ENCODE results near the gene HHAT. TPM values are rescaled to one million over a fixed set of nuclear protein-coding genes. Genes with fewer than 3 reads are reported as not detected.

HHAT gene
- polyA plus RNA-seq, 1 donor from 2014 or later = 5.3 TPM

DNA sequence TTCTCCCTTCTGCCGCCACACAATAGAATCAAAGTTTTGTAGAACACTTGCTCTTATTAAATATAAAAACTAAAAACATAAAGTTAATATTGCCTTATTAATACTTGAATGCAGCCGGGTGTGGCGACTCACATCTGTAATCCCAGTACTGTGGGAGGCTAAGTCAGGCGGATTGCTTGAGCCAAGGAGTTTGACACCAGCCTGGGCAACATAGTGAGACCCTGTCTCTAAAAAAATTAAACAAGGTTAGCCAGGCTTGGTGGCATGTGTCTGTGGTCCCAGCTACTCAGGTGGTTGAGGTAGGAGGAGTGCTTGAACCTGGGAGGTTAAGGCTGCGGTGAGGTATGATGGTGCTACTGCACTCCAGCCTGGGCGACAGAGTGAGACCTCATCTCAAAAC, 13.2 kb upstream of the HHAT start:
- H4K20me1 ChIP-seq (ENCODE audit: insufficient read depth) = no peaks in the 10 kb centered on the region
- H3K79me2 ChIP-seq (replicated peaks; ENCODE audit: insufficient read depth, low read length) = no peaks in the 10 kb centered on the region
- H3K27ac ChIP-seq (ENCODE audit: low read length) = no peak overlapping the region
- no peaks in the 10 kb centered on the region for H3F3A ChIP-seq (ENCODE audit: insufficient read depth, low read length, poor library complexity, severe bottlenecking)
- no peak overlapping the region for H3K4me3 ChIP-seq (ENCODE audit: low read length)
- H3K36me3 ChIP-seq (ENCODE audit: insufficient read depth, low read length) = no peaks in the 10 kb centered on the region
- no peaks in the 10 kb centered on the region for H3K9me3 ChIP-seq (ENCODE audit: low read length)
- no peaks in the 10 kb centered on the region for H3K27me3 ChIP-seq (ENCODE audit: insufficient read depth, low read depth, low read length)
- H3K4me2 ChIP-seq (ENCODE audit: low read length) = no peak overlapping the region
- no peak for TF ChIP-seq RAD21 (conservative IDR thresholded peaks at IDR 0.05)
- TF ChIP-seq REST (IDR thresholded peaks at IDR 0.05; ENCODE audit: borderline replicate concordance) = no peak
- TF ChIP-seq EP300 (conservative IDR thresholded peaks at IDR 0.05; ENCODE audit: poor library complexity, severe bottlenecking) = no peak
- no peak for TF ChIP-seq POLR2AphosphoS5 (IDR thresholded peaks at IDR 0.05)
- no peak for TF ChIP-seq MXI1 (conservative IDR thresholded peaks at IDR 0.05; ENCODE audit: poor library complexity, severe bottlenecking)
- no peak for TF ChIP-seq SMC3 (conservative IDR thresholded peaks at IDR 0.05; ENCODE audit: poor library complexity)
- TF ChIP-seq, protein P1, sequence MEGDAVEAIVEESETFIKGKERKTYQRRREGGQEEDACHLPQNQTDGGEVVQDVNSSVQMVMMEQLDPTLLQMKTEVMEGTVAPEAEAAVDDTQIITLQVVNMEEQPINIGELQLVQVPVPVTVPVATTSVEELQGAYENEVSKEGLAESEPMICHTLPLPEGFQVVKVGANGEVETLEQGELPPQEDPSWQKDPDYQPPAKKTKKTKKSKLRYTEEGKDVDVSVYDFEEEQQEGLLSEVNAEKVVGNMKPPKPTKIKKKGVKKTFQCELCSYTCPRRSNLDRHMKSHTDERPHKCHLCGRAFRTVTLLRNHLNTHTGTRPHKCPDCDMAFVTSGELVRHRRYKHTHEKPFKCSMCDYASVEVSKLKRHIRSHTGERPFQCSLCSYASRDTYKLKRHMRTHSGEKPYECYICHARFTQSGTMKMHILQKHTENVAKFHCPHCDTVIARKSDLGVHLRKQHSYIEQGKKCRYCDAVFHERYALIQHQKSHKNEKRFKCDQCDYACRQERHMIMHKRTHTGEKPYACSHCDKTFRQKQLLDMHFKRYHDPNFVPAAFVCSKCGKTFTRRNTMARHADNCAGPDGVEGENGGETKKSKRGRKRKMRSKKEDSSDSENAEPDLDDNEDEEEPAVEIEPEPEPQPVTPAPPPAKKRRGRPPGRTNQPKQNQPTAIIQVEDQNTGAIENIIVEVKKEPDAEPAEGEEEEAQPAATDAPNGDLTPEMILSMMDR (IDR thresholded peaks at IDR 0.05; ENCODE audit: poor library complexity, severe bottlenecking) = no peak
- TF ChIP-seq TAF1 (IDR thresholded peaks at IDR 0.05; ENCODE audit: low read depth) = no peak
- TF ChIP-seq EZH2 (IDR thresholded peaks at IDR 0.05; ENCODE audit: borderline replicate concordance, insufficient read depth, low read length, poor library complexity, severe bottlenecking) = no peak
- no peak overlapping the region for H3K9ac ChIP-seq (ENCODE audit: low read length)
- no peaks in the 10 kb centered on the region for H3K9me2 ChIP-seq (ENCODE audit: insufficient read depth, low read length)
- no peak overlapping the region for H2AFZ ChIP-seq (ENCODE audit: low read depth, low read length)

DNA sequence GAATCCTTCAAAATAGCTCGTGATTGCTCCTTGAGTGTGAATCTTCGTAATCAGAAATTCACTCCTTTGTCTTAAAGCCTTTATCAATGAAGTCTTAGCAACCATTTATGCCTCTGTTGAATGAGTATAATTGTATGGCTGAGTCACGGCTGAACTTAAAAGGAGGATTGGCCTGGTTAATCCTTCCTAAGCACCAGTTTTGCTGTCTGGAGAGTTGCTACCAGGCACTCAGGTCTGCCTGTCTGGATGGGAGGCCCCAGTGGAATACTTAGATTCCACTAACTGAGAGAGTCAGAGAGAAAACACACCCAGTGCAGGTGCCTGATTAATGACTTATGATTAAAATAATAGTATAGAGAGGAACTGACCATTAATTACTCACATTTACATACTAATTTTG, 7.6 kb upstream of the HHAT start:
- Histone ChIP-seq H3K9ac (ENCODE audit: low read length) (no peak overlapping the region), H3K27me3 (ENCODE audit: insufficient read depth, low read depth, low read length) (no peaks in the 10 kb centered on the region), H3K4me3 (ENCODE audit: low read length) (no peak overlapping the region), H3F3A (ENCODE audit: insufficient read depth, low read length, poor library complexity, severe bottlenecking) (no peaks in the 10 kb centered on the region), H3K27ac (ENCODE audit: low read length) (no peak overlapping the region), H3K4me2 (ENCODE audit: low read length) (no peak overlapping the region), H3K9me2 (ENCODE audit: insufficient read depth, low read length) (no peaks in the 10 kb centered on the region), H3K79me2 (replicated peaks; ENCODE audit: insufficient read depth, low read length) (no peaks in the 10 kb centered on the region), H3K36me3 (ENCODE audit: insufficient read depth, low read length) (no peaks in the 10 kb centered on the region), H2AFZ (ENCODE audit: low read depth, low read length) (no peak overlapping the region), H3K9me3 (ENCODE audit: low read length) (no peaks in the 10 kb centered on the region), H4K20me1 (ENCODE audit: insufficient read depth) (no peaks in the 10 kb centered on the region)
- TF ChIP-seq RAD21 (conservative IDR thresholded peaks at IDR 0.05) (no peak), EP300 (conservative IDR thresholded peaks at IDR 0.05; ENCODE audit: poor library complexity, severe bottlenecking) (no peak), TAF1 (IDR thresholded peaks at IDR 0.05; ENCODE audit: low read depth) (no peak), MXI1 (conservative IDR thresholded peaks at IDR 0.05; ENCODE audit: poor library complexity, severe bottlenecking) (no peak)
- TF ChIP-seq, protein P1 (IDR thresholded peaks at IDR 0.05; ENCODE audit: poor library complexity, severe bottlenecking) = no peak
